ENCODE data around the gene MPHOSPH9. TPM values are rescaled to one million over a fixed set of nuclear protein-coding genes. Genes with fewer than 3 reads are reported as not detected.

MPHOSPH9 gene
- total and polyA plus RNA-seq, 2 of the 13 experiments (the other 11 are each of a cell fraction or from before 2014, with no cell fraction given): 20.3 to 63.4 TPM

DNA sequence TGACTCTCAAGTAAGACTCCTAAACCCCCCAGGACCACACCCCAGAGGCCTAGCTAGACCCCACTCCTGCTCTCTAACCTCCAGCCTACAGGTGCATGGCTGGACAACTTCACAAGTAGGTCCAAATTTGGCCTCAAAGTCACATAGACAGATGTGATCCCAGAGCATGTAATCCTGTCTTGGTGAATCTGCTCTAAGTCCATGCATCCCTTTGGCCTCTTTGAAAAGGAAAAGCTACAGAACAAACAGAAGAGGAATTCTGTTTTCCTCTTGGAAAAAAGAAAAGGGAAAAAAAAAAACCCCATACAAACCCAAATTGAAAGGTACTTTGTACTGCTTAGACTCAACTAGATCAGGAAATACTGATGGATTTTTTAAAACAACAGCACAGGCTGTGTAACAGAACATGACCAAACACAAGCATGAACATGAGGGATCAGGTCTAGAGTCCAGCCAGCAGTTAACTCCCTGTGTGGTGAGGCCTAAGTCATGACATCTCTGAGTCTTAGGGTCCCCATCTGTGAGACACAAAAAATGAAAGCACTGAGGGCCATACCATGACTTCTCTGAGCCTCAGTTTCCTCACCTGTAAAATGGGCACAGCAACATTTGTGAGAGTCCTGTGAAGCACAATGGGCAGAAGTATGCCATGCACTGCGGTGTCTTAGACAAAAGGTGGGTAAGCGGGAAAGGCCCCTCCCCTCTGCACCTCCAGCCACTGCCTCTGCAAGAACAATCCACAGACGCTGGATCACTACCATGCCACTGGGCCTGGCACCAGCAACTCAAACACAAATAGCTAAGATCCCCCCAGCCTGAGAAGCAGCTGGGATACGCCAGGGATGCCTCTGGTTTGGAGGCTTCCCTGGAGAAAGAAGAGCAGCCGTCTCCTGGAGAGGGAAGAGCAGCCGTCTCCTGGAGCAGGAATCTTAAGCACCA lies 92.0 kb downstream of the MPHOSPH9 start (continued):
- TF ChIP-seq ZFP90 (CRISPR knock-in tag; IDR thresholded peaks at IDR 0.05; ENCODE audit: borderline replicate concordance) (0 out of 2 replicates have a peak, but pooled peaks have one; percentile 21), ZNF772 (CRISPR knock-in tag; IDR thresholded peaks at IDR 0.05) (0 out of 2 replicates have a peak, but pooled peaks have one; percentile 7), DPF2 (CRISPR knock-in tag; IDR thresholded peaks at IDR 0.05; ENCODE audit: borderline replicate concordance, low read depth) (peak; percentile 35; the same call in 1 of the 2 replicates), RARA (CRISPR knock-in tag; IDR thresholded peaks at IDR 0.05) (0 out of 2 replicates have a peak, but pooled peaks have one; percentile 5), RORA (CRISPR knock-in tag; IDR thresholded peaks at IDR 0.05) (no peak), ZSCAN30 (CRISPR knock-in tag; IDR thresholded peaks at IDR 0.05) (0 out of 2 replicates have a peak, but pooled peaks have one; percentile 37), RCOR2 (CRISPR knock-in tag; IDR thresholded peaks at IDR 0.05) (peak; percentile 57; the same call in 1 of the 2 replicates), ZNF280D (CRISPR knock-in tag; IDR thresholded peaks at IDR 0.05) (no peak), EHMT2 (IDR thresholded peaks at IDR 0.05; ENCODE audit: borderline replicate concordance, low read depth, low read length) (no peak), ZNF83 (CRISPR knock-in tag; IDR thresholded peaks at IDR 0.05; ENCODE audit: borderline replicate concordance) (no peak), ZSCAN9 (CRISPR knock-in tag; IDR thresholded peaks at IDR 0.05; ENCODE audit: borderline replicate concordance) (0 out of 2 replicates have a peak, but pooled peaks have one; percentile 10), RBM39 (IDR thresholded peaks at IDR 0.05; ENCODE audit: low read depth, low read length, poor library complexity, severe bottlenecking) (no peak), ZNF598 (CRISPR knock-in tag; IDR thresholded peaks at IDR 0.05; ENCODE audit: borderline replicate concordance) (no peak), IRF2 (CRISPR knock-in tag; IDR thresholded peaks at IDR 0.05) (peak; percentile 37; the same call in 1 of the 2 replicates), ZNF652 (CRISPR knock-in tag; IDR thresholded peaks at IDR 0.05; ENCODE audit: borderline replicate concordance, low read depth) (peak; percentile 73), EZH2 (conservative IDR thresholded peaks at IDR 0.05; ENCODE audit: low read depth, low read length) (no peak), SOX13 (IDR thresholded peaks at IDR 0.05) (no peak), SOX13 (CRISPR knock-in tag; conservative IDR thresholded peaks at IDR 0.05 in 1 of 2, IDR thresholded peaks at IDR 0.05 in 1 of 2) (peak in 1 of 2 experiments; percentile 9; a peak in 1 of 4 replicates), ZNF563 (CRISPR knock-in tag; IDR thresholded peaks at IDR 0.05) (0 out of 2 replicates have a peak, but pooled peaks have one; percentile 40), ZNF615 (CRISPR knock-in tag; IDR thresholded peaks at IDR 0.05; ENCODE audit: borderline replicate concordance) (no peak), HDAC1 (CRISPR knock-in tag; IDR thresholded peaks at IDR 0.05) (peak; percentile 51; the same call in 1 of the 2 replicates), ZBTB20 (CRISPR knock-in tag; IDR thresholded peaks at IDR 0.05; ENCODE audit: borderline replicate concordance, low read depth) (0 out of 2 replicates have a peak, but pooled peaks have one; percentile 22), ZNF138 (CRISPR knock-in tag; IDR thresholded peaks at IDR 0.05; ENCODE audit: low read depth) (0 out of 2 replicates have a peak, but pooled peaks have one; percentile 15)
- TF ChIP-seq, protein P1, sequence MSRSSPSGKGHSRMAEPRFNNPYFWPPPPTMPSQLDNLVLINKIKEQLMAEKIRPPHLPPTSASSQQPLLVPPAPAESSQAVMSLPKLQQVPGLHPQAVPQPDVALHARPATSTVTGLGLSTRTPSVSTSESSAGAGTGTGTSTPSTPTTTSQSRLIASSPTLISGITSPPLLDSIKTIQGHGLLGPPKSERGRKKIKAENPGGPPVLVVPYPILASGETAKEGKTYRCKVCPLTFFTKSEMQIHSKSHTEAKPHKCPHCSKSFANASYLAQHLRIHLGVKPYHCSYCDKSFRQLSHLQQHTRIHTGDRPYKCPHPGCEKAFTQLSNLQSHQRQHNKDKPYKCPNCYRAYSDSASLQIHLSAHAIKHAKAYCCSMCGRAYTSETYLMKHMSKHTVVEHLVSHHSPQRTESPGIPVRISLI (CRISPR knock-in tag; IDR thresholded peaks at IDR 0.05; ENCODE audit: borderline replicate concordance): peak; percentile 75; the same call in 1 of the 2 replicates
